ENCODE data around the gene YARS2. TPM values are rescaled to one million over a fixed set of nuclear protein-coding genes. Genes with fewer than 3 reads are reported as not detected.
"Not testable (repeated sequence)": the region's sequence is repeated elsewhere in the genome, so short reads cannot be mapped to it uniquely, and the experiment has no call there.

The YARS2 gene
- total RNA-seq, 1 donor from 2014 or later, result 29.2 TPM

DNA sequence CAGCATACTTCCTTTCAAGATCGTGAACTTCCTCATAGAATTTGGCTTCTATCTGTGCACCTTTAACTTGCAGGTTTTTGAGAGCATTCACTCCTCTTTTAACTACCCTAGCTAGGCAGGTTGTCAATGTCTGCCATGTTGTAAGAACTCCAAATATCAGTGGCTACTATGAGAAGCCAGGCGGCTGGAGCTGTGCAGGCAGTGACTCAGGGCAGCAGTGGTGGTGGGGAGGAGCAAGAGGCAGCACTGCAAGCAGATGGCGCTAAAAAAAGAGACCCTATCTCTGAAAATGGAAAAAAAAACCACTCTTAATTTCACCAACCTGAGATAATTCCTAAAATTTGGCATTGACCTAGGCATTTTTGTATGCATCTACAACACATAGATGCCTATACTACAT is 28.5 kb downstream of the YARS2 start:
- no peak for DNase-seq (ENCODE audit: low read depth)
- Histone ChIP-seq H3K4me3 (ENCODE audit: low read depth, low read length) (no peak overlapping the region), H3K27me3 (ENCODE audit: control insufficient read depth, insufficient read depth, low read length) (no peaks in the 10 kb centered on the region), H3K36me3 (ENCODE audit: control insufficient read depth, insufficient read depth, low read length) (peaks cover 2% of the 10 kb centered on the region)
- no peak for FAIRE-seq
- TF ChIP-seq, protein P1, sequence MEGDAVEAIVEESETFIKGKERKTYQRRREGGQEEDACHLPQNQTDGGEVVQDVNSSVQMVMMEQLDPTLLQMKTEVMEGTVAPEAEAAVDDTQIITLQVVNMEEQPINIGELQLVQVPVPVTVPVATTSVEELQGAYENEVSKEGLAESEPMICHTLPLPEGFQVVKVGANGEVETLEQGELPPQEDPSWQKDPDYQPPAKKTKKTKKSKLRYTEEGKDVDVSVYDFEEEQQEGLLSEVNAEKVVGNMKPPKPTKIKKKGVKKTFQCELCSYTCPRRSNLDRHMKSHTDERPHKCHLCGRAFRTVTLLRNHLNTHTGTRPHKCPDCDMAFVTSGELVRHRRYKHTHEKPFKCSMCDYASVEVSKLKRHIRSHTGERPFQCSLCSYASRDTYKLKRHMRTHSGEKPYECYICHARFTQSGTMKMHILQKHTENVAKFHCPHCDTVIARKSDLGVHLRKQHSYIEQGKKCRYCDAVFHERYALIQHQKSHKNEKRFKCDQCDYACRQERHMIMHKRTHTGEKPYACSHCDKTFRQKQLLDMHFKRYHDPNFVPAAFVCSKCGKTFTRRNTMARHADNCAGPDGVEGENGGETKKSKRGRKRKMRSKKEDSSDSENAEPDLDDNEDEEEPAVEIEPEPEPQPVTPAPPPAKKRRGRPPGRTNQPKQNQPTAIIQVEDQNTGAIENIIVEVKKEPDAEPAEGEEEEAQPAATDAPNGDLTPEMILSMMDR (IDR thresholded peaks at IDR 0.05; ENCODE audit: insufficient read depth, low read length, severe bottlenecking), result no peak

DNA sequence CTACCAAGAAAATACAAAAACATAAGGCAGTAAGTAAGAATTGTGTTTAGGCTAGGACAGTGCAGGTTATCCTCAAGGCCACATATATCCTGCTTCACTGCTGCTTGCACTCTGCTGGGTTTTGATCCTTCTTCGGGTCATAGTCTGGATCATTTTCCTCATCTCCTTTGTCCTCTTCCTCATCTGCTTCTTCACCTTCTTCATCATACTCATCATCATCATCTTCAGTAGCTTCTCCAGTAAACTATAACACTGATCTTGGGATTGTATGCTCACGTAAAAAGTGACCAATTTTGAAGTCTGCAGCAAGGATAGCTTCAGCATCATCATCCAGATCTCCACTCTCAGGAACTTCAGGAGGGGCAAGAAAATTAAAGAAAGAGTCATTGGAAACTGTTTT is 29.4 kb downstream of the YARS2 start:
- FAIRE-seq (peak; percentile 23), DNase-seq (ENCODE audit: low read depth) (no peak)
- Histone ChIP-seq H3K36me3 (ENCODE audit: control insufficient read depth, insufficient read depth, low read length) (peaks cover 7% of the 10 kb centered on the region), H3K27me3 (ENCODE audit: control insufficient read depth, insufficient read depth, low read length) (no peaks in the 10 kb centered on the region), H3K4me3 (ENCODE audit: low read depth, low read length) (no peak overlapping the region)
- TF ChIP-seq, protein P1 (IDR thresholded peaks at IDR 0.05; ENCODE audit: insufficient read depth, low read length, severe bottlenecking), result no peak

- not testable (repeated sequence) for H3K27me3 ChIP-seq (ENCODE audit: control insufficient read depth, insufficient read depth, low read length); H3K36me3 ChIP-seq (ENCODE audit: control insufficient read depth, insufficient read depth, low read length); H3K4me3 ChIP-seq (ENCODE audit: low read depth, low read length); FAIRE-seq; DNase-seq (ENCODE audit: low read depth)
Observed at GRCh38 chr12:32725308-32725707, 30.4 kb downstream of the YARS2 start.

DNA sequence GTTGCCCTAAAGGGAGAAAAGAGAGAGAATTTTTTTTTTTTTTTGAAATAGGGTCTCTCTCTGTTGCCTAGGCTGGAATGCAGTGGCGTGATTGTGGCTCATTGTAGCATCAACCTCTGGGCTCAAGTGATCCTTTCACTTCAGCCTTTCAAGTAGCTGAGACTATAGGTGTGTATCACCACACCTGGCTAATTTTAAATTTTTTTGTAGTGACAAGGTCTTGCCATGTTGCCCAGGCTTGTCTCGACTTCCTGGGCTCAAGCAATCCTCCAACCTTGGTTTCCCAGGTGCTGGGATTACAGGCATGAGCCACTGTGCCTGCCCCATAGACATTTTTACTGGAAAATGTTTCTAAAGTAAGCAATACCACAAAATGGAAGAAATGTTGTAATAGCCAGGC is 36.8 kb downstream of the YARS2 start:
- H3K4me3 ChIP-seq (ENCODE audit: low read depth, low read length), result no peak overlapping the region
- no peaks in the 10 kb centered on the region for H3K27me3 ChIP-seq (ENCODE audit: control insufficient read depth, insufficient read depth, low read length)
- H3K36me3 ChIP-seq (ENCODE audit: control insufficient read depth, insufficient read depth, low read length), result peaks cover 5% of the 10 kb centered on the region
- TF ChIP-seq, protein P1 (IDR thresholded peaks at IDR 0.05; ENCODE audit: insufficient read depth, low read length, severe bottlenecking), result no peak
- DNase-seq (ENCODE audit: low read depth), result peak; percentile 99
- peak; percentile 83 for FAIRE-seq

- H3K27me3 ChIP-seq (ENCODE audit: control insufficient read depth, insufficient read depth, low read length), result no peaks in the 10 kb centered on the region
- H3K36me3 ChIP-seq (ENCODE audit: control insufficient read depth, insufficient read depth, low read length), result peaks cover 7% of the 10 kb centered on the region
- FAIRE-seq (no peak), DNase-seq (ENCODE audit: low read depth) (no peak)
- no peak overlapping the region for H3K4me3 ChIP-seq (ENCODE audit: low read depth, low read length)
- TF ChIP-seq, protein P1 (IDR thresholded peaks at IDR 0.05; ENCODE audit: insufficient read depth, low read length, severe bottlenecking), result no peak
Observed at GRCh38 chr12:32714772-32715171, 40.9 kb downstream of the YARS2 start.

DNA sequence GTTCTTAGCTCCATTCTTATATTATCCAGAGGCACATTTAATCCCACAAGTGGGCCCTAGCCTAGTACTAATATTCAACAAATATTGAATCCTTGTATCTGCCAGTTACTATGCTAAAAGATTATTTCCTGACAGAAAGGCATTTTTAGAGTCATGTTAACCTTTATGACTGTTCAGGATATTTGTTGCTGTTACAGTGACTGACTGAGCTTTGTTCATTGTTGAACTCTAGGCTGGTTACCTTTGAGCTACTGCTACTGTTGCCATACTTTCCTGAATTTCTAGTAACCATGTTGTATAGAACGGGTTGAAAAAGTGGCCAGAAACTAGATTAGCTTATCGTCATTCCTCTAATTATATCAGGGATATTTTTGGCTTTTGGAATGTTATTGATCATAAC is 46.8 kb downstream of the YARS2 start:
- Histone ChIP-seq H3K36me3 (ENCODE audit: control insufficient read depth, insufficient read depth, low read length) (peaks cover 7% of the 10 kb centered on the region), H3K4me3 (ENCODE audit: low read depth, low read length) (no peak overlapping the region), H3K27me3 (ENCODE audit: control insufficient read depth, insufficient read depth, low read length) (no peaks in the 10 kb centered on the region)
- FAIRE-seq, result peak; percentile 7
- DNase-seq (ENCODE audit: low read depth), result no peak
- TF ChIP-seq, protein P1 (IDR thresholded peaks at IDR 0.05; ENCODE audit: insufficient read depth, low read length, severe bottlenecking), result no peak

Data from bronchial epithelial cell (primary cell).